Neural crest cell (in vitro differentiated cells): ENCODE data around the gene C4A. TPM values are rescaled to one million over a fixed set of nuclear protein-coding genes. Genes with fewer than 3 reads are reported as not detected.
"Not testable (repeated sequence)": the region's sequence is repeated elsewhere in the genome, so short reads cannot be mapped to it uniquely, and the experiment has no call there.

Source experiments
- DNase-seq: peaks from one replicate; pipeline ENCODE4 v3.0.0; 2021; ENCODE audit warnings: low read depth, mixed read lengths, low spot score
- H3K27ac Mint-ChIP-seq: one replicate; pipeline ENCODE4 v1.8.0; 2021; ENCODE audit warnings: mild to moderate bottlenecking, mixed read lengths; ENCODE audit not compliant: unreplicated experiment
- H3K27me3 Mint-ChIP-seq: 2 replicates; pipeline ENCODE4 v1.8.0; 2021; ENCODE audit warnings: low read depth, mild to moderate bottlenecking, mixed read lengths
- H3K36me3 Mint-ChIP-seq: 2 replicates; pipeline ENCODE4 v1.8.0; 2021; ENCODE audit warnings: low read depth, mild to moderate bottlenecking, mixed read lengths
- H3K4me1 Mint-ChIP-seq: 2 replicates; pipeline ENCODE4 v1.8.0; 2021; ENCODE audit warnings: mixed read lengths
- H3K4me3 Mint-ChIP-seq: one replicate; pipeline ENCODE4 v1.8.0; 2021; ENCODE audit warnings: mild to moderate bottlenecking, mixed read lengths
- H3K9me3 Mint-ChIP-seq: 2 replicates; pipeline ENCODE4 v1.8.0; 2021; ENCODE audit warnings: mixed read lengths
- total RNA-seq: library from RNA; stranded (reverse); gene quantifications from 2 replicates; pipeline ENCODE4 v1.2.1, GENCODE V29; 2021
- TF ChIP-seq, protein P1 (sequence below): fragments of 200-600 bp; sonication (generic); conservative IDR thresholded peaks from 2 replicates; pipeline ENCODE4 v1.5.0; 2021; ENCODE audit warnings: antibody characterized with exemption, mild to moderate bottlenecking

C4A gene
- total RNA-seq, 1 donor from 2014 or later = 5.6 TPM

DNA sequence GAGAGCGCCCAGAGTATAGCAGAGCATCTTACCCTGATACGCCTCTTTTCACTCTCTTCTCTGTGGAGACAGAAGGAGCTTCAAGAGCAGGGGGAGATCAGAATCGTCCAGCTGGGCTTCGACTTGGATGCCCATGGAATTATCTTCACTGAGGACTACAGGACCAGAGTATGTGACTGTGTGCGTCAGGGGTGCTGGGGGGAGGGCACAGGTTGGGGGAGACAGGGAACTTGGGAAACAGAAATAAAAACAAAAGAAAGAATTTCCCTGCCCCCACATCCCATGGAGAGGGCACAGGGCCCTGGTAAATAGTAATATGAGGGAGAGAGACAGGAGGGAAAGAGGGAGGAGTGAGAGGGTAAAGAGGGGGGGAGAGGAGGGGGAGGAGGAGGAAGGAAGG, 3.0 kb upstream of the C4A start:
- no peaks in the 10 kb centered on the region for H3K9me3 Mint-ChIP-seq
- peaks cover 10% of the 10 kb centered on the region for H3K36me3 Mint-ChIP-seq
- no peaks in the 10 kb centered on the region for H3K27me3 Mint-ChIP-seq
- H3K27ac Mint-ChIP-seq = no peak overlapping the region
- H3K4me3 Mint-ChIP-seq = no peak overlapping the region
- no peak for DNase-seq
- H3K4me1 Mint-ChIP-seq = peaks cover under 1% of the 10 kb centered on the region
- TF ChIP-seq, protein P1, sequence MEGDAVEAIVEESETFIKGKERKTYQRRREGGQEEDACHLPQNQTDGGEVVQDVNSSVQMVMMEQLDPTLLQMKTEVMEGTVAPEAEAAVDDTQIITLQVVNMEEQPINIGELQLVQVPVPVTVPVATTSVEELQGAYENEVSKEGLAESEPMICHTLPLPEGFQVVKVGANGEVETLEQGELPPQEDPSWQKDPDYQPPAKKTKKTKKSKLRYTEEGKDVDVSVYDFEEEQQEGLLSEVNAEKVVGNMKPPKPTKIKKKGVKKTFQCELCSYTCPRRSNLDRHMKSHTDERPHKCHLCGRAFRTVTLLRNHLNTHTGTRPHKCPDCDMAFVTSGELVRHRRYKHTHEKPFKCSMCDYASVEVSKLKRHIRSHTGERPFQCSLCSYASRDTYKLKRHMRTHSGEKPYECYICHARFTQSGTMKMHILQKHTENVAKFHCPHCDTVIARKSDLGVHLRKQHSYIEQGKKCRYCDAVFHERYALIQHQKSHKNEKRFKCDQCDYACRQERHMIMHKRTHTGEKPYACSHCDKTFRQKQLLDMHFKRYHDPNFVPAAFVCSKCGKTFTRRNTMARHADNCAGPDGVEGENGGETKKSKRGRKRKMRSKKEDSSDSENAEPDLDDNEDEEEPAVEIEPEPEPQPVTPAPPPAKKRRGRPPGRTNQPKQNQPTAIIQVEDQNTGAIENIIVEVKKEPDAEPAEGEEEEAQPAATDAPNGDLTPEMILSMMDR = no peak

DNA sequence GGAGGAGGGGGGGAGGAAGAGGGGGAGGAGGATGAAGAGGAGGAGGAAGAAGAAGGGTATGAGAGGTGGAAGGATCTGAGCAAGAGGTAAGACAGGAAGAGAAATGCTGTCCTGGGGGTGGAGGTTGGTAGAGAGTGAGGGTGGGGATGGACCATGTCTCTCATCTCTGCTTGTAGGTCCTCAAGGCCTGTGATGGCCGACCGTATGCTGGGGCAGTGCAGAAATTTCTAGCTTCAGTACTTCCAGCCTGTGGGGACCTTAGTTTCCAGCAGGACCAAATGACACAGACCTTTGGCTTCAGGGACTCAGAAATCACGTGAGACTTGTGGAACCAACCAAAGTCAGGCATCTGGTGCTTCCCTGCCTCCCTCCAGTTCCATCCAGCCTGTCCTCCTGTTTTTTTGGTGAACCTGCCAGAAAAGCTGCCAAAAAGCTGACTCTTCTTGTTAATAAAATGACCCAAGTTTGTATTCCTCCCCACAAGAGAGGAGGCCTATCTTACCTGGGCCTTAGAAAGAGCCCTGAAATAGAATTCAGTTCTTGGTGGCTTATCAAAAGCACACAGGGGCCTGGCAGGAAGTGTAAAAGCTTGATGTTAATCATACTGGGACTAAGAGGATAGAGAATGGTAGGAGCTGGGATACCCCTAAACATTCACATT, 2.5 kb upstream of the C4A start:
- H3K9me3 Mint-ChIP-seq = no peaks in the 10 kb centered on the region
- no peak overlapping the region for H3K27ac Mint-ChIP-seq
- H3K27me3 Mint-ChIP-seq = no peaks in the 10 kb centered on the region
- H3K4me1 Mint-ChIP-seq = no peaks in the 10 kb centered on the region
- DNase-seq = no peak
- TF ChIP-seq, protein P1 = no peak
- no peak overlapping the region for H3K4me3 Mint-ChIP-seq
- peaks cover 7% of the 10 kb centered on the region for H3K36me3 Mint-ChIP-seq

DNA sequence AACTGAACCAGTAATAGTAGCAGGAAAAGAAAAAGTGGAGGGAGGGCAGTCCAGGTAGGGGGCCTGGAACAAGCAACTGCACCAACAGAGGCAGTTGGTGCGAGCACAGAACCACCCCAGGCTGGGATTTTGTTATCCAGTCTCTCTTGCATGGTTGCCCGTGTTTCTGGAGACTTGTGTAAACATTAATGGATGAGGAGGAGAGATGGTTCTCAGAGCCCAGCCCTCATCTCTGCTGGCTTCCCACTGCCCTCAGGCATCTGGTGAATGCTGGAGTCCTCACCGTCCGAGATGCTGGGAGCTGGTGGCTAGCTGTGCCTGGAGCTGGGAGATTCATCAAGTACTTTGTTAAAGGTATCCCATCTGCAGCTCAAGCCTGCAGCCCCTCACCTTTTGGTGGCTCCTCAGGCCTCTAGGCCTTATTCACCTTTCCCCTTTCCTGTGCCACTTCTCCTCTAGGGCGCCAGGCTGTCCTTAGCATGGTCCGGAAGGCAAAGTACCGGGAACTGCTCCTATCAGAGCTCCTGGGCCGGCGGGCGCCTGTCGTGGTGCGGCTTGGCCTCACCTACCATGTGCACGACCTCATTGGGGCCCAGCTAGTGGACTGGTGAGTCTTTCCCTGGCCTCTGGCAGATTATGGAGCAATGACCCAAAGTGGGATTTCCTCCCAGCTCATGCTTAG, 1.5 kb upstream of the C4A start:
- H3K27ac Mint-ChIP-seq = peak overlapping the region; percentile 78
- H3K9me3 Mint-ChIP-seq, H3K36me3 Mint-ChIP-seq, H3K27me3 Mint-ChIP-seq, H3K4me1 Mint-ChIP-seq, DNase-seq, H3K4me3 Mint-ChIP-seq: not testable (repeated sequence)

DNA sequence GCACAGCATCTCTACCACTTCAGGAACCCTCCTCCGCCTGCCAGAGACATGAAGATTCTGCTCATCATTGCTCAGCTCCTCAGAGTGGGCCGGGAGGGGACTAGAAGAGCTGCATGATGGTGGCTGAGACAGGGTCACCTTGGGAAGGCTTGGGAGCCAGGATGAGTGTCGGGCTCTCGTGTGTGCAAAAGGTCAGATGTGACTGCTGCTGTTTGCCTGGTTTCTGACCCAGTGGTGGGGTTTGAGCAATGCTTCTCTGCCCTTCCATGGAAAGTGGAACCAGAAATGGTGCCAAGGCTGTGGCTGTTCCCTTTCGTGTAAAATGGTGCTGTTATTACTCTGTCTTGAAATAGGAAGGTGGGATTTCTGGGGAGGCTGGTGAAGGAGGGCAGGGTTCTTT, 859 bp upstream of the C4A start:
- not testable (repeated sequence) for H3K4me3 Mint-ChIP-seq, H3K27ac Mint-ChIP-seq, H3K9me3 Mint-ChIP-seq, DNase-seq, H3K27me3 Mint-ChIP-seq, H3K36me3 Mint-ChIP-seq, H3K4me1 Mint-ChIP-seq

DNA sequence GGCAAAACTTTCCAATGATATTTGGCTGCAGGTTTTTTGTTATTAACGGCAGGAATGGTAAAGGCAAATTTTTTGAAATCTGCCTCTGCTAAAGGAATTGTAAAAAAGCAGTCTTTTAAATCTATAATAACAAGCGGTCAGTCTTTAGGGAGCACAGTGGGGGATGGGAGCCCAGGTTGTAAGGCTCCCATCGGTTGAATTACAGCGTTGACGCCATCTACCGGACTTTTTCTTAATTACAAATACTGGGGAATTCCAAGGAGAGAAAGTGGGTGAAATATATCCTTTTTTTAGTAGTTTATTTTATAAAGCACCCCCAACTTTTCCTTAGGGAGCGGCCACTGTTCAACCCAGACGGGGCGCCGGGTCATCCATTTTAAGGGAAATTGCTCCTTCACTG, 7.5 kb downstream of the C4A start:
- not testable (repeated sequence) for H3K27ac Mint-ChIP-seq, DNase-seq, H3K27me3 Mint-ChIP-seq, H3K9me3 Mint-ChIP-seq, H3K36me3 Mint-ChIP-seq, H3K4me1 Mint-ChIP-seq, H3K4me3 Mint-ChIP-seq

DNA sequence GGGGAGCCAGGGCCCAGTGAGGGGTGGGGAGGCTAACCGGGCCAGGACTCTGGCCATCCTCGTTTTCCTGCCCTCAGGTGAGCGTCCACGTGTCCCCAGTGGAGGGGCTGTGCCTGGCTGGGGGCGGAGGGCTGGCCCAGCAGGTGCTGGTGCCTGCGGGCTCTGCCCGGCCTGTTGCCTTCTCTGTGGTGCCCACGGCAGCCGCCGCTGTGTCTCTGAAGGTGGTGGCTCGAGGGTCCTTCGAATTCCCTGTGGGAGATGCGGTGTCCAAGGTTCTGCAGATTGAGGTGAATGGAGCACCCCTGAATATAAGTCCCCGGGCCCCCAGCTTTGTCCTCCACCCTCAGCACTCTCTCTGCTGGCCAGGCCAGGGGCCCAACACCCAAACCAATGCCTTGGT, 12.6 kb downstream of the C4A start:
- not testable (repeated sequence) for H3K9me3 Mint-ChIP-seq, H3K4me1 Mint-ChIP-seq, H3K4me3 Mint-ChIP-seq, H3K36me3 Mint-ChIP-seq, DNase-seq, H3K27me3 Mint-ChIP-seq, H3K27ac Mint-ChIP-seq

DNA sequence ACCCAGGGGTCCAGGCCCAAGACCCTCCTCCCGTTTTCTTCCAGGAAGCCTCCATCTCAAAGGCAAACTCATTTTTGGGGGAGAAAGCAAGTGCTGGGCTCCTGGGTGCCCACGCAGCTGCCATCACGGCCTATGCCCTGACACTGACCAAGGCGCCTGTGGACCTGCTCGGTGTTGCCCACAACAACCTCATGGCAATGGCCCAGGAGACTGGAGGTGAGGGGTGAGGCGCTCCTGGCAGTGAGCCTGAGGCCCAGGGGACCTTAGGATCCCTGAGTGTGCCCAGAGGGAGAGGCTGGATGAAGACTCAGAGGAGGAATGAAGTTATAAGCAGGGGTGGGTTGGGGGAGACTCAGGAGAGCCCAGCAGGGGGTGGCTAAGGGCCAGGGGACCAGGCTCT, 14.5 kb downstream of the C4A start:
- not testable (repeated sequence) for H3K4me3 Mint-ChIP-seq, H3K27me3 Mint-ChIP-seq, H3K27ac Mint-ChIP-seq, H3K36me3 Mint-ChIP-seq, H3K9me3 Mint-ChIP-seq, DNase-seq, H3K4me1 Mint-ChIP-seq

DNA sequence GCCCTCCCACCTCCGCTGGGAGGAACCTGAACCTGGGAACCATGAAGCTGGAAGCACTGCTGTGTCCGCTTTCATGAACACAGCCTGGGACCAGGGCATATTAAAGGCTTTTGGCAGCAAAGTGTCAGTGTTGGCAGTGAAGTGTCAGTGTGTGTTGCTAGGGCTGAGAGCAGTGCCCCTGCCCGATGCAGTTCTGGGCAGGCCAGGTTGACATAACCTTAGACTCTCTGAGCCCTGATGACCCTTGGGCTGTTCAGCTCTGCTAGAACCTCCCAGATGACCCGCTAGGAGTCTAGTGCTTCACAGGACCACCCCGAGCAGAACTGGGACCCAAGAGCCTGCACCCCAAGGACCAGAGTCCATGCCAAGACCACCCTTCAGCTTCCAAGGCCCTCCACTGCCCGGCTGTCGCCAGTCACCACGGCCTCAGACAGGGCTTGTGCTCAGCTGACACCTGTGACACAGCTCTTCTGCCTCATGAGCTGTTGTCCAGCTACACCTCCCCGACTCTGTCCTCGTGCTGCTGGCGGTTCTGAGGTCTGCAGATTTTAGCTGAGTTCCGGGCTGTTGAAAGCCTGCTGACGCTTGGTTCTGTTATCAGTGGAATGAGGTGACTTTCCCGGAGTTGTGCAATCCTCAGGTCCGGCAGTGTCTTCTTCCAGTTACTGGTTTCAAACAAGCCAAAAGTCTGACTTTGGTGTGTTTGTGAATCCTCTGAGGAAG, 20.9 kb downstream of the C4A start:
- not testable (repeated sequence) for H3K27ac Mint-ChIP-seq, H3K9me3 Mint-ChIP-seq, H3K4me3 Mint-ChIP-seq, DNase-seq, H3K36me3 Mint-ChIP-seq, H3K4me1 Mint-ChIP-seq, H3K27me3 Mint-ChIP-seq

DNA sequence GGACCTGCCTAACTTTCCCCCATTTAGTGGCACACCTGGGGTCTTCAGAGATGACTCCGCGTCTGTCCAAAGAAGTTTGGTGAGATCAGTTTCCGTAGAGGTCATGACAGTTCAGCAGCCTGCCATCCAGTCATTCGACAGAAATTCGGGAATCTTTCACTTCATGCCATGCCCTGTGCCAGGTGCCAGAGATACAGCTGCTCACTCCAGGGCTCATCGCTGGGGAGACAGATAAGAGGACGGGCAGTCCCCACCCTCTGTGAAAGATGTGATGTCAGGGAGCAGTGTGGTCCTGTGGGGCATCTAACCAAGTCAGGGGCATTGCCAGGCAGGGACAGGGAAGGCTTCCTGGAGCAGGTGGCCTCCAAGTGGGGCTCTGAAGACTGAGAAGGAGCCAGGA, 21.4 kb downstream of the C4A start:
- not testable (repeated sequence) for H3K27ac Mint-ChIP-seq, H3K36me3 Mint-ChIP-seq, H3K27me3 Mint-ChIP-seq, H3K9me3 Mint-ChIP-seq, H3K4me3 Mint-ChIP-seq, H3K4me1 Mint-ChIP-seq, DNase-seq

DNA sequence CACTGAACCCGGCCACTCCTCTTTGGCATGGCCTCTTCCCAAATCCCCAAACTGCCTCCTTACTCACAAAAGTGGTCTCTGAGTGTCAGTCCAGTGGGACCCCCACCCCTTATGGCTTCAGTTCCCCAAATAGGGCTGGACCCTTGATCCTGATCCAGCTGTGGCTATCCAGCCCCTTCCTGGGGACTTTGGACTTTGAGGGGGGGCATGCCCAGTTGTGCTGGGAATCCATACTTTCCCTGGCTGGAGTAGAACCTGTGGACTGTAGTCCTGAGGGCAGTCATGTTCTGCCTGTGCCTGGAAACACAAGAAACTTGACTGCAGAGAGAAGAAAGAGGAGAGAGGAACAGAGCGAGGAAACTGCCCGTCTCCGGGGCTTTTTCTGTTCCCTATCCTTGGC, 22.5 kb downstream of the C4A start:
- not testable (repeated sequence) for H3K27ac Mint-ChIP-seq, H3K36me3 Mint-ChIP-seq, H3K27me3 Mint-ChIP-seq, DNase-seq, H3K4me1 Mint-ChIP-seq, H3K4me3 Mint-ChIP-seq, H3K9me3 Mint-ChIP-seq

DNA sequence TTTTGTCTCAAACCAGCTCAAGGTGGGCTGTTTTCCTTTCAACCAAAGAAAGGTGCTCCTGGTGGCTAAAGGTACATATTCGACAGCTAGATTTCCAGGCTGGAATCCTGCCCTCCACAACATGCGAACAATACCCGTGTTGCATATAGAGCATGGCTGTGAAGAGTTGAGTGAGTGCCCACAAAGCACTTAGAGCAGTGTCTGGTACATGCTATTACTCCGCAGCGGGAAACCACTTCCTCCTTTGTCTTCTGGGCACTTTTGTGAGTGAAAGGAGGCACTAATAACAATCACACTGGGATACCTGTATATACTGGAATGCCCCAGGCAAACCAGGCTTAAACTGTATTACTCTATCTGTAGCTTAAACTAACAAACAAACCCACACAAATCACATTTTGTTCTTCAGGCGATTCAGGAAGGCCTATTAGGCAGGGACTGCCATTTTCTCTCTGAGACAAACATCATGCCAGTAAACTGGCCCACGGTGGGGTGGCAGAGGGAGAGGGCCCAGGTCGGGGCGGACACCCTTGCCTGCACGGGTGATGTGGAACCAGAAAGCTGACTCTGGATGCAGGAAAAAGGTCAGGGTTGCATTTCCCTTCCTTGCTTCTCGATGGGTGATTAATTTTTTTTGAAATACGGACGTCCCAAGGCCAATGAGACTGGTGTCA, 23.1 kb downstream of the C4A start:
- not testable (repeated sequence) for H3K4me1 Mint-ChIP-seq, H3K27ac Mint-ChIP-seq, DNase-seq, H3K27me3 Mint-ChIP-seq, H3K4me3 Mint-ChIP-seq, H3K9me3 Mint-ChIP-seq, H3K36me3 Mint-ChIP-seq
